Fibroblast of skin of left quadriceps (primary cell): ENCODE data around the gene IRF2BP1.

ENCODE experiments used
- DNase-seq, 2 experiments: peaks; one replicate each; pipeline ENCODE4 v3.0.0-alpha.2; 2013; ENCODE audit warnings: low read depth in 2 of 2

The IRF2BP1 gene

GRCh38 chr19:45863335-45863839 lies 22.6 kb downstream of the IRF2BP1 start:
- no peak for DNase-seq

GRCh38 chr19:45862564-45863334 lies 23.2 kb downstream of the IRF2BP1 start, which contains the start of gene SYMPK:
Gene SYMPK (minus strand): TSS chr19:45863147. CDS start chr19:45854495, 8,652 bp downstream.
- DNase-seq: peak; percentile 96 to 97

DNA sequence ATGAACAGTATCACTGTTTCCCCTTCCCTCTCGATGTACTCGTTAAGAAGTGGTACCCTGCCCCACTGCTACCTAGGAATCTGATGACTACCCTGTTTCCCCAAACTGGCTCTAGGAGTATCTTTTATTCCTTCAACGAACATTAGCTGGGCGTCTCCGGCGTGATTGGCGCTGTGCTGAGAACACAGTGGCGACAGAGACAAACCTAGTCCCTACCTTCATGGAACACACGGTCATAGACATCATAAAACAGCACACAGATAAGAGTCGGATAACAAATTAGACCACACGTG lies 23.7 kb downstream of the IRF2BP1 start:
- no peak for DNase-seq

GRCh38 chr19:45860359-45861259 lies 25.3 kb downstream of the IRF2BP1 start:
- no peak for DNase-seq

- no peak for DNase-seq
These were observed 31.7 kb downstream of the IRF2BP1 start for GRCh38 chr19:45854167-45854778.

DNA sequence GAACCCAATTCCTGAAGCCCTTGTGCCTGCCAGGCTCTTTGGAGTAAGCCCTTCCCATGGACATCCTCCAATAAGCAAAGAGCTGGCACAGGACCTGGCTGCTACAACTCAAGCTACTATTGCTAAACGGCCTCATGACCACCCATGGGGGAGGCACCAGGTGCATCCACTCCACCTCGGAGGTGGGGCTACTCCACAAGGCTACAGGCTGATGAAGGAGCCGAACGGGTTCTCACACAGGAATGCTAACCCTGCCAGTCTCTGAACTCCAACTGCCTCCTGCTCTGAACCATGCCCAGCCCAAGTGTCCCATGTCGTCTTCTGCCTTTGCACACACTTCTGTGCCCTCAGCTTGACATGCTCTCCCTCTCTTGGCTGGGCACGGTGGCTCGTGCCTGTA lies 33.0 kb downstream of the IRF2BP1 start:
- DNase-seq: no peak

DNA sequence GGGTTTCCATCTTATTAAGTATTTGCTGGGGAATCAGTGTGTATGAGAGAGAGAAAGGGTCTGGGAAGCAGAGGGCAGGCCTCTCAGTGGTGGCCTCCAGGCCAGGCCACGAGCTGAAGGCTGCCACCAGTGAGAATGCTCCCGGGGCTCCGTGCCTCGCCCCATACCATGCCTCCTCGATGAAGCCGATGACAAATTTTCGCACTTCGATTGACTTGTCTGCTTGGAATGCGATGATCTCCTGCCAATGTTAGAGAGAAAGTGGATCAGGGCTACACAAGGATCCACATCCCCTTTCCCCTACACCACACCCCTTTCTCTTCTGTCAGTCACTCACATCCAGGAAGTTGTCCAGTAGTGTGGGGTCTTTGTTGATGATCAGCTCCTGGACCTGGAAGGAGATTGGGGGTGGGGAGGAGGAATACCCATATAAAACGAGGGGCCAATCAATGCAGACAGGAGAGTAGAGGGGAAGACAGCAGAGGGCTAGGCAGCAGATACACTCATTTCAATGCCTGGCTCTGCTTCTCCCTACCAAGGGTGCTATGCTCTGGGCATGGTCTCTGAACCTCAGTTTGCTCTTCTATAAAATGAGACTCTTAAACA lies 33.7 kb downstream of the IRF2BP1 start:
- no peak for DNase-seq

DNA sequence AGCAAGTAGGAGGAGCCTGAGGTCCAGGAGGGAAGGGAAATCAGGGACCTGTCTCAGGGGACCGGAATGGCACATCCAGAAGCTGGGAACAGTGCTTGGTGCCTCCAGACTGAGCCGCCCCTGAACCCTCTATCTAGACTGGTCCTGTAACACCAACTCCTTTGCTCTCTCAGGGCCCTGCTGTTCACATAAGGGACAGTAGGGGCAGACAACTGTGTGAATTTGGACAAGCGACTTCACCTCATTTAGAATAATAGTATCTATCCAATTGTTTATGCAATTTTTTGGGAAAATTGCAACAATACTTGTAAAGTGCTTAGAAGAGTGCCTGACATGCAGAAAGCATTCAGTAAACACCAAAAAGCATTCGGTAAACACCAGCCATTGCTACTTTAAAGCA lies 37.0 kb downstream of the IRF2BP1 start:
- no peak for DNase-seq

- no peak for DNase-seq
These were observed 38.3 kb downstream of the IRF2BP1 start for GRCh38 chr19:45847663-45848062.

- no peak for DNase-seq
These were observed 43.7 kb downstream of the IRF2BP1 start for GRCh38 chr19:45842198-45842597.

DNA sequence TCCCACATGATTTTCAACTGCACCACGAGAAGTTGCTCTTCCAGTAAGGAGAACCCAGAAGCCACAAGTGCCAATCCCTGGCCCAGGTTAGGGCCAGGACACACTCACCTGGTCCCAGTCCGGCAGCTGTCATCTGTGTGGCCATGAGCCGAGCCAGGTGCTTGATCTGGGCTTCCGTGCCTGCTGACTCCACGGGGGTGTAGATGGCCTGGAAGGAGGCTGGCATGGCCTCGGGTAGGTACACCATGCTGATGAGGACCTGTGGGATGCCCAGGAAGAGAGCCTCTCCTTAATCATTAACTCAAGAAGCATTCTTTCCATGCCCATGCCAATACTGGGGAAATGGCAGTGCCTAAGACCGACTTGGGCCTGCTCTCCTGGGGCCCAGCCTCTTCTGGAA lies 51.0 kb downstream of the IRF2BP1 start:
- no peak for DNase-seq
